Liver (tissue), 9 donors: Measurements from ENCODE around the gene LBHD1. TPM values are rescaled to one million over a fixed set of nuclear protein-coding genes. Genes with fewer than 3 reads are reported as not detected.
"Not testable (repeated sequence)": the region's sequence is repeated elsewhere in the genome, so short reads cannot be mapped to it uniquely, and the experiment has no call there.

Experiments
- DNase-seq: peaks from one replicate; pipeline ENCODE4 v3.0.0-alpha.2; 2017; ENCODE audit warnings: low spot score
- H3K27ac ChIP-seq, 2 donors: one replicate each; pipeline ENCODE4 v1.7.0; 2013; ENCODE audit warnings: inconsistent platforms in 2 of 2, low read length in 2 of 2, control low read depth in 1 of 2, low read depth in 1 of 2, mild to moderate bottlenecking in 1 of 2
- H3K27me3 ChIP-seq, 4 donors: one replicate each; pipeline versions ENCODE4 v1.6.1 to v1.7.0; 2013; ENCODE audit warnings: low read length in 3 of 4, inconsistent platforms in 1 of 4, mild to moderate bottlenecking in 1 of 4, moderate library complexity in 1 of 4; ENCODE audit not compliant: control insufficient read depth in 4 of 4, insufficient read depth in 4 of 4
- H3K36me3 ChIP-seq, 4 donors: one replicate each; pipeline versions ENCODE4 v1.6.1 to v1.7.0; 2013; ENCODE audit warnings: low read length in 3 of 4, mild to moderate bottlenecking in 3 of 4, low read depth in 1 of 4, moderate library complexity in 1 of 4; ENCODE audit not compliant: control insufficient read depth in 4 of 4, insufficient read depth in 3 of 4
- H3K4me1 ChIP-seq, 4 donors: one replicate each; pipeline versions ENCODE4 v1.6.1 to v1.7.0; 2013; ENCODE audit warnings: low read length in 3 of 4, mild to moderate bottlenecking in 3 of 4, moderate library complexity in 1 of 4; ENCODE audit not compliant: control insufficient read depth in 4 of 4, insufficient read depth in 4 of 4
- H3K4me3 ChIP-seq, 3 donors: one replicate each; pipeline versions ENCODE4 v1.6.1 to v1.7.0; 2013; ENCODE audit warnings: low read length in 3 of 3, control low read depth in 1 of 3, low read depth in 1 of 3, mild to moderate bottlenecking in 1 of 3
- H3K9ac ChIP-seq, 2 donors: one replicate each; pipeline ENCODE4 v1.7.0; 2013; ENCODE audit warnings: low read length in 2 of 2, mild to moderate bottlenecking in 2 of 2, moderate library complexity in 2 of 2, control low read depth in 1 of 2, low read depth in 1 of 2
- H3K9me3 ChIP-seq, 4 donors: one replicate each; pipeline versions ENCODE4 v1.6.1 to v1.7.0; 2013; ENCODE audit warnings: low read length in 3 of 4; ENCODE audit not compliant: control insufficient read depth in 4 of 4
- EGR1 ChIP-seq, 2 donors: IDR thresholded peaks; 2 replicates each; pipeline ENCODE4 v1.6.1; 2016 to 2018; ENCODE audit warnings: antibody characterized with exemption in 2 of 2, low read depth in 2 of 2
- FOXA1 ChIP-seq: IDR thresholded peaks from 2 replicates; pipeline ENCODE4 v1.6.1; 2016; ENCODE audit warnings: antibody characterized with exemption
- FOXA2 ChIP-seq: IDR thresholded peaks from 2 replicates; pipeline ENCODE4 v1.6.1; 2016; ENCODE audit warnings: antibody characterized with exemption
- GABPA ChIP-seq, 2 donors: IDR thresholded peaks in 1 of 2; conservative IDR thresholded peaks in 1 of 2; 2 replicates each; pipeline ENCODE4 v1.6.1; 2016; ENCODE audit warnings: antibody characterized with exemption in 2 of 2, mild to moderate bottlenecking in 1 of 2, moderate library complexity in 1 of 2
- HNF4A ChIP-seq, 2 donors: conservative IDR thresholded peaks; 2 replicates each; pipeline ENCODE4 v1.6.1; 2016; ENCODE audit warnings: antibody characterized with exemption in 2 of 2, mild to moderate bottlenecking in 2 of 2
- HNF4G ChIP-seq: IDR thresholded peaks from 2 replicates; pipeline ENCODE4 v1.6.1; 2016; ENCODE audit warnings: antibody characterized with exemption
- JUND ChIP-seq, 2 donors: IDR thresholded peaks; 2 replicates each; pipeline ENCODE4 v1.6.1; 2016; ENCODE audit warnings: antibody characterized with exemption in 2 of 2
- NR2F2 ChIP-seq: IDR thresholded peaks from 2 replicates; pipeline ENCODE4 v1.6.1; 2016; ENCODE audit warnings: antibody characterized with exemption
- RAD21 ChIP-seq, 2 donors: IDR thresholded peaks; 2 replicates each; pipeline ENCODE4 v1.6.1; 2016; ENCODE audit warnings: antibody characterized with exemption in 2 of 2, mild to moderate bottlenecking in 2 of 2
- RXRA ChIP-seq, 2 donors: IDR thresholded peaks; 2 replicates each; pipeline ENCODE4 v1.6.1; 2017 to 2018; ENCODE audit warnings: antibody characterized with exemption in 2 of 2, mild to moderate bottlenecking in 1 of 2
- SP1 ChIP-seq: IDR thresholded peaks from 2 replicates; pipeline ENCODE4 v1.6.1; 2018; ENCODE audit warnings: antibody characterized with exemption, mild to moderate bottlenecking
- TAF1 ChIP-seq: conservative IDR thresholded peaks from 2 replicates; pipeline ENCODE4 v1.6.1; 2016; ENCODE audit warnings: antibody characterized with exemption, mild to moderate bottlenecking
- YY1 ChIP-seq: IDR thresholded peaks from 2 replicates; pipeline ENCODE4 v1.6.1; 2016; ENCODE audit warnings: antibody characterized with exemption, mild to moderate bottlenecking
- WGBS: extraction: QIAGEN DNeasy Blood & Tissue Kit; methylation state at CpG from one replicate; pipeline ENCODE4 v1.1.7; 2013; 5-methylcytosine and 5-hydroxymethylcytosine counted together
- polyA plus RNA-seq, 2 donors: library from polyadenylated mRNA; stranded (reverse) in 1 of 2; unstranded in 1 of 2; fragments of 200-250 nt in 1 of 2; fragments of >200 nt in 1 of 2; fragmentation: Nextera tagmentation in 1 of 2; extraction: Ambion mirVana in 1 of 2; gene quantifications; one replicate each; pipeline versions ENCODE4 v1.2.1 to v1.2.3, GENCODE V29; 2013 to 2015
- total RNA-seq, 2 donors: library from RNA; depleted of rRNA; stranded (reverse); fragments of >200 nt; gene quantifications; one replicate each; pipeline ENCODE4 v1.2.3, GENCODE V29; 2014
- TF ChIP-seq, protein P1 (sequence below): fragments of 150-350 bp; IDR thresholded peaks from 2 replicates; pipeline ENCODE4 v1.5.1; 2017; ENCODE audit warnings: improper control_type of control experiment, low read depth, low read length; ENCODE audit not compliant: missing input control
- TF ChIP-seq, protein P2 (sequence below): IDR thresholded peaks from 2 replicates; pipeline ENCODE4 v1.6.1; 2016; ENCODE audit warnings: antibody characterized with exemption
- TF ChIP-seq, protein P3 (sequence below): IDR thresholded peaks from 2 replicates; pipeline ENCODE4 v1.6.1; 2016; ENCODE audit warnings: antibody characterized with exemption
- TF ChIP-seq, protein P4 (sequence below): IDR thresholded peaks from 2 replicates; pipeline ENCODE4 v1.6.1; 2016; ENCODE audit warnings: antibody characterized with exemption, mild to moderate bottlenecking
- TF ChIP-seq, protein P5 (sequence below): IDR thresholded peaks from 2 replicates; pipeline ENCODE4 v1.6.1; 2016; ENCODE audit warnings: antibody characterized with exemption
- donor health status: healthy.
- donor health status: healthy.
- donor health status: healthy.
- donor health status: healthy.
- donor health status: healthy.

LBHD1 gene
- total and polyA plus RNA-seq, 4 donors: 1.6 to 4.4 (median 3.4) TPM

DNA sequence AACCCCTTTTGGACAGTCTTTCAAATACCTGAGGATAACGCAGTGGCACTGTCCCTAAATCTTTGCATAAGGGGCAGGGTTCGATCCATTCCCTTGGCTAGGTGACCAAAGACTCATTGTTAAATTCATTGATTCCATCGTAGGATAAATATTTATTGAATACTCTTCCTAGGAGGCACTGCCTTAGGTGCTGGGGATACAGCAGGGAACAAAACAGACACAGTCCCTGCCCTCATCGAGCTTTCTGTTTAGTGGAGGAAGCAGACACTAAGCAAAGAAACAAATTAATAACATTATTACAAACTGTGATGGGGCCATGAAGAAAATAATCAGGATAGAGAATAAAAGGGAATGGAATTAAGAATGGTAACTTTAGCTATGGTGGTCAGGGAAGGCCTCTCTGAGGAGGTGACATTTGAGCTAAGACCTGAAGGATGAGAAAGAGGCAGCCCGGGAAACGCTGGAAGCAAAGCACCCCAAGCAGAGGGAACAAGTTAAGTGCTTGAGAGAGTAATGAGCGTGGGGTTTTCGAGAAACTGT lies 51.0 kb downstream of the LBHD1 start:
- Histone ChIP-seq H3K27me3 (no peaks in the 10 kb centered on the region), H3K9ac (peak overlapping the region; percentile 33 to 77), H3K27ac (peak overlapping the region; percentile 80 to 96), H3K9me3 (no peaks in the 10 kb centered on the region), H3K36me3 (peaks cover 0 to 21% (median 12%) of the 10 kb centered on the region in 4 donors), H3K4me3 (peak overlapping the region; percentile 68 to 89 (median 74)), H3K4me1 (peaks cover 4 to 17% (median 10%) of the 10 kb centered on the region in 4 donors)
- TF ChIP-seq, protein P1, sequence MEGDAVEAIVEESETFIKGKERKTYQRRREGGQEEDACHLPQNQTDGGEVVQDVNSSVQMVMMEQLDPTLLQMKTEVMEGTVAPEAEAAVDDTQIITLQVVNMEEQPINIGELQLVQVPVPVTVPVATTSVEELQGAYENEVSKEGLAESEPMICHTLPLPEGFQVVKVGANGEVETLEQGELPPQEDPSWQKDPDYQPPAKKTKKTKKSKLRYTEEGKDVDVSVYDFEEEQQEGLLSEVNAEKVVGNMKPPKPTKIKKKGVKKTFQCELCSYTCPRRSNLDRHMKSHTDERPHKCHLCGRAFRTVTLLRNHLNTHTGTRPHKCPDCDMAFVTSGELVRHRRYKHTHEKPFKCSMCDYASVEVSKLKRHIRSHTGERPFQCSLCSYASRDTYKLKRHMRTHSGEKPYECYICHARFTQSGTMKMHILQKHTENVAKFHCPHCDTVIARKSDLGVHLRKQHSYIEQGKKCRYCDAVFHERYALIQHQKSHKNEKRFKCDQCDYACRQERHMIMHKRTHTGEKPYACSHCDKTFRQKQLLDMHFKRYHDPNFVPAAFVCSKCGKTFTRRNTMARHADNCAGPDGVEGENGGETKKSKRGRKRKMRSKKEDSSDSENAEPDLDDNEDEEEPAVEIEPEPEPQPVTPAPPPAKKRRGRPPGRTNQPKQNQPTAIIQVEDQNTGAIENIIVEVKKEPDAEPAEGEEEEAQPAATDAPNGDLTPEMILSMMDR: no peak
- WGBS: 28% methylated on average over 8 of the region's 8 CpGs
- no peak for DNase-seq

DNA sequence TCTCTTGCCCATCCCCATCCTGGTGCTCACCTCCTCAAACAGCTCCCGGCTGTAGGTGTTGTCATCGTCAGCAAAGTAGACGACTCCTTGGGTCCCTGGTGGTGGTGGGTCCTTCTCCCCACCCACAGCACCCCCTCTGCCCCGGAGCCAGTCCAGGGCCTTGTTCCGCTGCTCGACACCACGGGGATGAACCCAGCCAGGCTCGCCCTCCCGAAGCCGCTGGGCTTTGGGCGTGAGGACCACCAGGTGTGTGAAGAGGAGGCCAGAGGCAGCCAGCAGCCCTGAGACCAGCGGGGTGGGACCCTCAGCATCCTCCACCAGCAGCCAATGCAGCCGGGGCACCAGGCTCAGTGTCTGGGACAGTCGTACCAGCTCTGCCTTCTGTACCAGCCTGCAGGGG lies 55.1 kb downstream of the LBHD1 start:
- not testable (repeated sequence) for H3K9me3 ChIP-seq, DNase-seq, H3K9ac ChIP-seq, H3K27ac ChIP-seq, H3K4me3 ChIP-seq, H3K27me3 ChIP-seq
- H3K36me3 ChIP-seq: peaks cover 0 to 15% (median 2%) of the 10 kb centered on the region in 4 donors
- peaks cover 7 to 28% (median 17%) of the 10 kb centered on the region in 4 donors for H3K4me1 ChIP-seq
- 97% methylated on average over 14 of the region's 14 CpGs for WGBS

DNA sequence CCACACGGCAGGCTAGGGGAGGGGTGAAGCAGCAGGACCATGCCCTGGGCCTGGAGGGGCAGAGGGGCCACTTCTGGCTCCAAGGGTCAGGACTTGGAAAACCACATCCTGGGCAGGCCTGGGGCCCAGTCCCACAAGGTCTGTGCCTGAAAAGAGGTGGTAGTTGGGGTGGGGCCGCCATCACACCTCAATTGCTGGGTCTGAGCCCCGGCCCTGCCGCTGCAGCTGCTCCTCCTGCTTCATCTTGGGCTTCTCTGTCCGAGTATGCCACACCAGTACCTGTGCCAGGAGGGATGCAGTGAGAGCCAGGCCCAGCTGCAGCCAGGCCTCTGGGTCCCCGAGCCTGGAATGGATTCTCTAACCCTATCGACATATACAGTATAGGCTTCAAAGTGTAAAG lies 56.5 kb downstream of the LBHD1 start:
- TF ChIP-seq FOXA1 (no peak), EGR1 (IDR thresholded peaks at IDR 0.05; ENCODE audit: low read depth in 2 of 2) (no peak), RAD21 (IDR thresholded peaks at IDR 0.05) (no peak), TAF1 (no peak), HNF4G (no peak), RXRA (IDR thresholded peaks at IDR 0.05) (no peak), GABPA (IDR thresholded peaks at IDR 0.05 in 1 of 2, conservative IDR thresholded peaks at IDR 0.05 in 1 of 2) (no peak), YY1 (no peak), HNF4A (conservative IDR thresholded peaks at IDR 0.05) (no peak), FOXA2 (no peak), SP1 (no peak), NR2F2 (no peak), JUND (IDR thresholded peaks at IDR 0.05) (no peak)
- TF ChIP-seq, protein P1: no peak
- TF ChIP-seq, protein P2, sequence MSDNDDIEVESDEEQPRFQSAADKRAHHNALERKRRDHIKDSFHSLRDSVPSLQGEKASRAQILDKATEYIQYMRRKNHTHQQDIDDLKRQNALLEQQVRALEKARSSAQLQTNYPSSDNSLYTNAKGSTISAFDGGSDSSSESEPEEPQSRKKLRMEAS: no peak
- TF ChIP-seq, protein P3, sequence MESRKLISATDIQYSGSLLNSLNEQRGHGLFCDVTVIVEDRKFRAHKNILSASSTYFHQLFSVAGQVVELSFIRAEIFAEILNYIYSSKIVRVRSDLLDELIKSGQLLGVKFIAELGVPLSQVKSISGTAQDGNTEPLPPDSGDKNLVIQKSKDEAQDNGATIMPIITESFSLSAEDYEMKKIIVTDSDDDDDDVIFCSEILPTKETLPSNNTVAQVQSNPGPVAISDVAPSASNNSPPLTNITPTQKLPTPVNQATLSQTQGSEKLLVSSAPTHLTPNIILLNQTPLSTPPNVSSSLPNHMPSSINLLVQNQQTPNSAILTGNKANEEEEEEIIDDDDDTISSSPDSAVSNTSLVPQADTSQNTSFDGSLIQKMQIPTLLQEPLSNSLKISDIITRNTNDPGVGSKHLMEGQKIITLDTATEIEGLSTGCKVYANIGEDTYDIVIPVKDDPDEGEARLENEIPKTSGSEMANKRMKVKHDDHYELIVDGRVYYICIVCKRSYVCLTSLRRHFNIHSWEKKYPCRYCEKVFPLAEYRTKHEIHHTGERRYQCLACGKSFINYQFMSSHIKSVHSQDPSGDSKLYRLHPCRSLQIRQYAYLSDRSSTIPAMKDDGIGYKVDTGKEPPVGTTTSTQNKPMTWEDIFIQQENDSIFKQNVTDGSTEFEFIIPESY: no peak
- TF ChIP-seq, protein P4, sequence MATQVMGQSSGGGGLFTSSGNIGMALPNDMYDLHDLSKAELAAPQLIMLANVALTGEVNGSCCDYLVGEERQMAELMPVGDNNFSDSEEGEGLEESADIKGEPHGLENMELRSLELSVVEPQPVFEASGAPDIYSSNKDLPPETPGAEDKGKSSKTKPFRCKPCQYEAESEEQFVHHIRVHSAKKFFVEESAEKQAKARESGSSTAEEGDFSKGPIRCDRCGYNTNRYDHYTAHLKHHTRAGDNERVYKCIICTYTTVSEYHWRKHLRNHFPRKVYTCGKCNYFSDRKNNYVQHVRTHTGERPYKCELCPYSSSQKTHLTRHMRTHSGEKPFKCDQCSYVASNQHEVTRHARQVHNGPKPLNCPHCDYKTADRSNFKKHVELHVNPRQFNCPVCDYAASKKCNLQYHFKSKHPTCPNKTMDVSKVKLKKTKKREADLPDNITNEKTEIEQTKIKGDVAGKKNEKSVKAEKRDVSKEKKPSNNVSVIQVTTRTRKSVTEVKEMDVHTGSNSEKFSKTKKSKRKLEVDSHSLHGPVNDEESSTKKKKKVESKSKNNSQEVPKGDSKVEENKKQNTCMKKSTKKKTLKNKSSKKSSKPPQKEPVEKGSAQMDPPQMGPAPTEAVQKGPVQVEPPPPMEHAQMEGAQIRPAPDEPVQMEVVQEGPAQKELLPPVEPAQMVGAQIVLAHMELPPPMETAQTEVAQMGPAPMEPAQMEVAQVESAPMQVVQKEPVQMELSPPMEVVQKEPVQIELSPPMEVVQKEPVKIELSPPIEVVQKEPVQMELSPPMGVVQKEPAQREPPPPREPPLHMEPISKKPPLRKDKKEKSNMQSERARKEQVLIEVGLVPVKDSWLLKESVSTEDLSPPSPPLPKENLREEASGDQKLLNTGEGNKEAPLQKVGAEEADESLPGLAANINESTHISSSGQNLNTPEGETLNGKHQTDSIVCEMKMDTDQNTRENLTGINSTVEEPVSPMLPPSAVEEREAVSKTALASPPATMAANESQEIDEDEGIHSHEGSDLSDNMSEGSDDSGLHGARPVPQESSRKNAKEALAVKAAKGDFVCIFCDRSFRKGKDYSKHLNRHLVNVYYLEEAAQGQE: no peak
- TF ChIP-seq, protein P5, sequence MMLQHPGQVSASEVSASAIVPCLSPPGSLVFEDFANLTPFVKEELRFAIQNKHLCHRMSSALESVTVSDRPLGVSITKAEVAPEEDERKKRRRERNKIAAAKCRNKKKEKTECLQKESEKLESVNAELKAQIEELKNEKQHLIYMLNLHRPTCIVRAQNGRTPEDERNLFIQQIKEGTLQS: no peak
- Histone ChIP-seq H3K27ac (no peak overlapping the region), H3K4me1 (peaks cover 7 to 30% (median 19%) of the 10 kb centered on the region in 4 donors), H3K4me3 (no peak overlapping the region), H3K9me3 (no peaks in the 10 kb centered on the region), H3K9ac (no peak overlapping the region), H3K27me3 (no peaks in the 10 kb centered on the region), H3K36me3 (peaks cover 0 to 15% (median 2%) of the 10 kb centered on the region in 4 donors)
- no peak for DNase-seq
- WGBS: 94% methylated on average over 7 of the region's 7 CpGs
